Urinary bladder (tissue), 4 donors: ENCODE results near the gene ZBTB32. TPM values are rescaled to one million over a fixed set of nuclear protein-coding genes. Genes with fewer than 3 reads are reported as not detected.

Experiments
- DNase-seq: peaks from one replicate; pipeline ENCODE4 v3.0.0-alpha.2; 2015; ENCODE audit errors: extremely low spot score
- H3K27ac ChIP-seq: one replicate; pipeline ENCODE4 v1.5.1; 2013; ENCODE audit warnings: low read depth, mild to moderate bottlenecking, moderate library complexity
- H3K36me3 ChIP-seq: one replicate; pipeline ENCODE4 v1.6.1; 2013; ENCODE audit warnings: mild to moderate bottlenecking, moderate library complexity; ENCODE audit not compliant: insufficient read depth
- H3K4me1 ChIP-seq: one replicate; pipeline ENCODE4 v1.6.1; 2013; ENCODE audit warnings: mild to moderate bottlenecking, moderate library complexity; ENCODE audit not compliant: insufficient read depth
- H3K4me3 ChIP-seq: one replicate; pipeline ENCODE4 v1.5.1; 2013; ENCODE audit warnings: low read depth, low read length
- WGBS: extraction: QIAGEN DNeasy Blood & Tissue Kit; methylation state at CpG from one replicate; pipeline ENCODE4 v1.1.7; 2013; 5-methylcytosine and 5-hydroxymethylcytosine counted together
- polyA plus RNA-seq: library from polyadenylated mRNA; stranded (reverse); fragments of 200-250 nt; gene quantifications from one replicate; pipeline ENCODE4 v1.2.3, GENCODE V29; 2013
- total RNA-seq: library from RNA; depleted of rRNA; stranded (reverse); fragments of >200 nt; gene quantifications from one replicate; pipeline ENCODE4 v1.2.3, GENCODE V29; 2014
- donor health status: healthy with polysubstance abuse.
- donor health status: healthy.

ZBTB32 gene
- total and polyA plus RNA-seq, 2 donors = 0.09 TPM; not detected in 1

DNA sequence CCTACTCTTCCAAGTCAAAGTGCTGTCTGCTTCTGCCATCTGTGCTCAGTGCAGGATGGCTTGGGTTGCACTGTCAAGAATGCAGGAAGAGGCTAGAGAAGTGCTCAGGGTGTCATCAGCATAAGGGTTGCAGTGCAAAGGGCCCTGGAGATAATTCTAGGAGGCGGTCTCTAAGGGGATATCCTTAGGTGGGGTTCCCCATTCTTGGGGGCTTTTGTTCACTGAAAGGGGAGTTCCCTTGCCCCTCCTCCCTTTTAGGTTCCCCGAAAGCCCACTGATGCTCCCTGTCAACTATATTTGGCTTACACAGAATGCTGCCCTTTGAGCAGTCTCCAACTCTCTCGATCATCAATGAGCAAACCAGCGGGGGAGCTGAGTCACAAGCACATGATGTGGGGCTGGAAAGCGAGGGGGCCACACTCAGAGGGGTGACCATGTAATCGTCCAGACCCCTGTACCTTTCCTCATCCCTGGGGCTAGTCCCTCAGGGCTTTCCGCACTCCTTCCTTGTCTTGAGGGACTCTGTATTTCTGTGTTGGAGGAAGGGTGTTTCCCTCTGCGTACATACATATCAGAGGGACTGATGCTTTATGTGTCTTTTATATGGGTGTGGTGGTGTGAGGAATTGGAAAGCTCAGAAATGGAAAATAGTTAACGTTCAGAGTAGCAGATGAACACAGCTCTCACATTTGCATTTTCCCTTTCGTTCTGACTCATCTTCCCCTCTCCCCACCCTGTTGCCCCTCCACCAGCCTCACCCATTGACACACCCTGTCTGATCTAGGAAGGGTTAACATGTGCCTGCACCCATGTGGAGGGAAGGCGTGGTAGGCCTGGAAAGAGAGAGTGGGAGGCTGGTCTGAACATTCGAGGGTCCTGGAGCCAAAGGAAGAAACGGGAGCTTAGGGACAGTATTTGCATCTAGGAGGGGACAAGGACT is 6.7 kb downstream of the ZBTB32 start:
- no peak for DNase-seq
- Histone ChIP-seq H3K36me3 (no peaks in the 10 kb centered on the region), H3K4me3 (no peak overlapping the region), H3K27ac (no peak overlapping the region), H3K4me1 (no peaks in the 10 kb centered on the region)
- 70% methylated on average over 13 of the region's 13 CpGs for WGBS

- Histone ChIP-seq H3K36me3 (no peaks in the 10 kb centered on the region), H3K4me1 (no peaks in the 10 kb centered on the region), H3K27ac (no peak overlapping the region), H3K4me3 (no peak overlapping the region)
- no peak for DNase-seq
- WGBS = 70% methylated on average over 11 of the region's 11 CpGs
These were observed 8.5 kb downstream of the ZBTB32 start for GRCh38 chr19:35712567-35713505.

DNA sequence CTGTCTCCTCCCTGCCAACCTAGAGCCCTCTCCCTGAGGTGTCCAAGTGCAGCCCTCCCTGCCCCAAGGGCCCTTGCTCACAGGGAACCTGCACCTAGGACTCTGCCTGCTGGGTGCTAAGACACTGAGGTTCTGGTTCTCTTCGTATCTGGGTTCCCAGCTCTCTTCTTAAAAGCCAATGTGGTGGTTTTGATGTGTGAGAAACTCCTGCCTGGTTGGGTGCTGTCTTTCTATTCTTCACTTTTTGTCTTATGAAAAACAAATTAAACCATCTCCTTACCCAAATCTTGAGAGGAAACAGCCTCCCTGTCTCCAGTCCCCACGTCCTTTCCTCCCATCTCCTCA is 9.1 kb downstream of the ZBTB32 start:
- Histone ChIP-seq H3K4me3 (no peak overlapping the region), H3K4me1 (no peaks in the 10 kb centered on the region), H3K36me3 (no peaks in the 10 kb centered on the region), H3K27ac (no peak overlapping the region)
- 68% methylated on average over 2 of the region's 2 CpGs for WGBS
- DNase-seq = no peak

DNA sequence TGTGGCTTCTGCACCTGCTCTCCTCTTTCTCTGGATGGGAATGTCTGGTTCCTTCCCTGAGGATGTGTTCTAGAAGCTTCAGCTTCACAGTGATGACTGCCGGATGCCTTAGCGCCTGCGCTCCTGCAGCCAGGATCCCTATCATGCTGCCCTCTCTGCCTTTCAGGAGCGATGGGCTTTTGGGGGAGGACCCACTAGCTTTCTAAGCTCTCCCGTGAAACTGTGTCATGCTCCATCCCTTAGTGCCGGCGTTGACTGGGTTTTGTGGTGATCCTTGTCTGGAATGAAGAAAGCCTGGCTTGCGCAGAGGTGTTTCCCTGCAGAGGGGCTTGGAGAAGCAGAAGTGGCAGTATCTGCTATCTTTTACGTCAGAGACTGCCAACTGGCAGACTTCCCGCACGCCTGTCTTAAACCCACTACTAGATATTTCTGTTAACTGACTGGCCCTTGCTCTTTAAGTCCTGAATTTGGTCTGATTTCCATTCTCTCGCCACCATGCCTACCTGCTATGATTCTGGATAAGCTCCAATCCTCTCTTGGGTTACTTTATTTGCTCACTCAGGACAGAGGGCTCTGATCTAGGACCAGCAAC is 9.6 kb downstream of the ZBTB32 start:
- WGBS = 71% methylated on average over 12 of the region's 12 CpGs
- Histone ChIP-seq H3K36me3 (no peaks in the 10 kb centered on the region), H3K4me1 (no peaks in the 10 kb centered on the region), H3K27ac (no peak overlapping the region), H3K4me3 (no peak overlapping the region)
- no peak for DNase-seq

GRCh38 chr19:35714601-35715354 is 10.4 kb downstream of the ZBTB32 start:
- Histone ChIP-seq H3K27ac (no peak overlapping the region), H3K4me3 (no peak overlapping the region), H3K4me1 (no peaks in the 10 kb centered on the region), H3K36me3 (no peaks in the 10 kb centered on the region)
- DNase-seq = no peak
- 66% methylated on average over 14 of the region's 14 CpGs for WGBS

GRCh38 chr19:35715355-35715809 is 11.0 kb downstream of the ZBTB32 start:
- H3K4me3 ChIP-seq = no peak overlapping the region

DNA sequence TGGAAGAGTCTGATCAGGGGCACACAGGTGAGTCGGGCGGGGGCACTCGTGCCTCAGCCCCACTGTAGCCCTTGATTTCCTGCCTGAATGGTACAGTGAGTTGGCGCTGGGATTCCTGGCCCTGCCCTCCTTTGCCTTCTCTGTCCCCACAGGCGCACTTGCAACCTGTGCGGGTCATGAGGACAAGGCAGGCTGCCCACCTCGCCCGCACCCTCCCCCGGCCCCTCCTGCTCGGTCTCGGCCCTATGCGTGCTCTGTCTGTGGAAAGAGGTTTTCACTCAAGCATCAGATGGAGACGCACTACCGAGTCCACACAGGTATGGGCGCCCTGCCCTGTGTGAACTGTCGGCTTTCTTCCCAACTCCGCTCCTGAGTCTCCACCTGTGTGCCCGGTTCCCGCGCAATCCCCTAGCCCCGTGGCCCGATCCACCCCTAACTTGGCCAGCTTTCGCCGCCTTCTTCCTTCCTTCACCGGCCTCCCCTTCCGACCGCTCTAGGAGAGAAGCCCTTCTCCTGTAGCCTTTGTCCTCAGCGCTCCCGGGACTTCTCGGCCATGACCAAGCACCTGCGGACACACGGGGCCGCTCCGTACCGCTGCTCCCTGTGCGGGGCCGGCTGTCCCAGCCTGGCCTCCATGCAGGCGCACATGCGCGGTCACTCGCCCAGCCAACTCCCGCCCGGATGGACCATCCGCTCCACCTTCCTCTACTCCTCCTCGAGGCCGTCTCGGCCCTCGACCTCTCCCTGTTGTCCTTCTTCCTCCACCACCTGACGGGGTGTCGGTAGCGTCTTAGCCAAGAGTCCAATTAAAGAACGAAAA is 11.8 kb downstream of the ZBTB32 start:
- no peaks in the 10 kb centered on the region for H3K4me1 ChIP-seq
- H3K4me3 ChIP-seq = peak overlapping the region; percentile 94
- H3K36me3 ChIP-seq = no peaks in the 10 kb centered on the region
- peak overlapping the region; percentile 48 for H3K27ac ChIP-seq
- 3% methylated on average over 52 of the region's 52 CpGs for WGBS
- DNase-seq = no peak

More at GRCh38 chr19:35715355-35715809, 11.0 kb downstream of the ZBTB32 start:
- WGBS = 74% methylated on average over 7 of the region's 7 CpGs
- Histone ChIP-seq H3K4me1 (no peaks in the 10 kb centered on the region), H3K36me3 (no peaks in the 10 kb centered on the region), H3K27ac (no peak overlapping the region)
- DNase-seq = no peak

DNA sequence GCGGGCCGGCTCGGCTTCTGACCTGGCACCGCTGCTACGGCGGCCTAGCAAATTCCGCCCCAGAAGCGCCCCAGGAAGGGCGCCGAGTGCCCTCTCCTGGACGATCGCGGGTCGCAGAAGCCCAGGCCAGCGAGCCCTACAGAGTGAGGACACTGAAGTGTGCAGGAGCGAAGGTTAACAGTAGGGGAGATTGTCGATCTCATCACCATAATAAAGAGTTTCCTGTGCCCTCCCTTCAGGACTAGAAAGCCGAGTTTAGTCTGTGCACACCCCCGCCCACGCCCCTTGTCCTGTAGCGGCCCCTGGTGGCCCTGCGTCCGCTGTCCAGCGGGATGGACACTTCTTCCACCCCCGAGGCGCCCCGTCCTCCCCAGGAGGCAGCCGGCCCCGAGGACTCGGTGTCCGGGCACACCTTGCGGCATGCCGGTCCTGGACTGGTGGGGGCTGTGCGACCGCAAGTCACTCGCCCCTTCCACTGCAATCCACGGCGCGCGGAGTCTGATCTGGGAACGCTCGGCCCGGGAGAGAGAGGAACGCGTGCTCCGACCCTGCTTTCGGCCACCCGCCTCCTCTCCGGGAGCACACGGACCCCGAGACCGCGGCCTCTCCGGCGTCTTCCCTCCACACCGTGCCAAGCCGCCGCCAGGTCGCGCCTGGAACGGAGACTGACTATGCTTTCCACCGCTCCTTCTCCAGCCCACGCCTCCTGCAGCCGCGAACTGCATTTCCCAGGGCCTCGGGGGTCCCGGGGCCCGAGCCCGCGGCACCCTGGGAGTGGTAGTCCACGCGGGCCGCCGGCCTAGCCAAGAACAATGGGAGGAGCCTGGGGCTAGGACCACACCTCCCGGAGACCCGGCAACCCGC is 12.7 kb downstream of the ZBTB32 start:
- peak overlapping the region; percentile 48 for H3K27ac ChIP-seq
- peak; percentile 84 for DNase-seq
- under 1% methylated on average over 77 of the region's 77 CpGs for WGBS
- H3K4me3 ChIP-seq = peak overlapping the region; percentile 94
- H3K36me3 ChIP-seq = no peaks in the 10 kb centered on the region
- no peaks in the 10 kb centered on the region for H3K4me1 ChIP-seq

- no peak for DNase-seq
- H3K4me3 ChIP-seq = peak within 1 kb of the TSS; percentile 94
- no peaks in the 10 kb centered on the region for H3K4me1 ChIP-seq
- WGBS = under 1% methylated on average over 106 of the region's 109 CpGs
- peak within 1 kb of the TSS; percentile 41 for H3K27ac ChIP-seq
- no peaks in the 10 kb centered on the region for H3K36me3 ChIP-seq
These were observed 13.4 kb downstream of the ZBTB32 start, which contains the start of gene KMT2B for GRCh38 chr19:35717665-35718344. Gene KMT2B (plus strand): TSS chr19:35718003. CDS start chr19:35718019, 16 bp downstream.

GRCh38 chr19:35718345-35719041 is 14.1 kb downstream of the ZBTB32 start:
- Histone ChIP-seq H3K4me1 (no peaks in the 10 kb centered on the region), H3K4me3 (peak overlapping the region; percentile 94), H3K36me3 (peaks cover under 1% of the 10 kb centered on the region), H3K27ac (peak overlapping the region; percentile 41)
- no peak for DNase-seq
- WGBS = under 1% methylated on average over 42 of the region's 42 CpGs
